Endothelial cell of umbilical vein (primary cell): ENCODE results near the gene NCK1.

Experiments used
- CTCF ChIP-seq, 2 donors: IDR thresholded peaks; 1 replicate in 1 of 2; 2 replicates in 1 of 2; pipeline ENCODE4 v1.5.1; 2011; ENCODE audit warnings: low read length in 2 of 2, mild to moderate bottlenecking in 2 of 2, moderate library complexity in 2 of 2, control low read depth in 1 of 2, inconsistent platforms in 1 of 2, low read depth in 1 of 2; ENCODE audit not compliant: insufficient read depth in 1 of 2; ENCODE audit errors: extremely low read depth in 1 of 2
- POLR2A ChIP-seq: IDR thresholded peaks from 2 replicates; pipeline ENCODE4 v1.6.1; 2012; ENCODE audit warnings: low read depth, mild to moderate bottlenecking, control low read depth, low read length

GRCh38 chr3:136931606-136932005 is 69.6 kb downstream of the NCK1 start:
- TF ChIP-seq POLR2A: no peak
- no peak for TF ChIP-seq CTCF (IDR thresholded peaks at IDR 0.05; ENCODE audit: extremely low read depth in 1 of 2, insufficient read depth in 1 of 2, low read depth in 1 of 2, low read length in 2 of 2)
